H9 (cell line): ENCODE data around the gene HNRNPH2. TPM values are rescaled to one million over a fixed set of nuclear protein-coding genes. Genes with fewer than 3 reads are reported as not detected.

ENCODE experiments used
- DNase-seq: peaks from one replicate; pipeline ENCODE4 v3.0.0-alpha.2; 2017
- H2AFZ ChIP-seq: one replicate; pipeline ENCODE4 v1.6.1; 2013; ENCODE audit warnings: mild to moderate bottlenecking, low read length, control low read depth, moderate library complexity
- H2AK5ac ChIP-seq: 2 replicates; pipeline ENCODE4 v1.6.1; 2013; ENCODE audit warnings: low read length, control low read depth, mixed read lengths; ENCODE audit not compliant: insufficient read length
- H2BK120ac ChIP-seq: one replicate; pipeline ENCODE4 v1.6.1; 2013; ENCODE audit warnings: low read depth, mild to moderate bottlenecking, low read length, control low read depth, inconsistent platforms; ENCODE audit not compliant: poor library complexity, severe bottlenecking
- H2BK12ac ChIP-seq: 2 replicates; pipeline ENCODE4 v1.6.1; 2013; ENCODE audit warnings: low read length, control low read depth, mixed read lengths, low read depth; ENCODE audit not compliant: insufficient read length
- H2BK15ac ChIP-seq: 2 replicates; pipeline ENCODE4 v1.6.1; 2013; ENCODE audit warnings: low read depth, low read length, control low read depth
- H2BK20ac ChIP-seq: one replicate; pipeline ENCODE4 v1.6.1; 2013; ENCODE audit warnings: low read depth, mild to moderate bottlenecking, low read length, control low read depth, inconsistent platforms; ENCODE audit not compliant: poor library complexity, severe bottlenecking
- H2BK5ac ChIP-seq: 2 replicates; pipeline ENCODE4 v1.6.1; 2013; ENCODE audit warnings: low read length, control low read depth, mixed read lengths; ENCODE audit not compliant: insufficient read length
- H3K14ac ChIP-seq: 2 replicates; pipeline ENCODE4 v1.6.1; 2013; ENCODE audit warnings: low read length, control low read depth; ENCODE audit not compliant: insufficient read depth
- H3K18ac ChIP-seq: 2 replicates; pipeline ENCODE4 v1.6.1; 2013; ENCODE audit warnings: low read depth, mild to moderate bottlenecking, mixed read lengths, low read length, control low read depth; ENCODE audit not compliant: insufficient read length
- H3K23ac ChIP-seq: 2 replicates; pipeline ENCODE4 v1.6.1; 2013; ENCODE audit warnings: low read length, control low read depth, mixed read lengths, low read depth; ENCODE audit not compliant: insufficient read length
- H3K23me2 ChIP-seq: 2 replicates; pipeline ENCODE4 v1.6.1; 2013; ENCODE audit warnings: low read depth, mild to moderate bottlenecking, mixed read lengths, low read length, control low read depth; ENCODE audit not compliant: insufficient read length, poor library complexity, severe bottlenecking
- H3K27ac ChIP-seq: 2 replicates; pipeline ENCODE4 v1.5.1; 2013; ENCODE audit warnings: low read length, control low read depth, mixed read lengths, low read depth; ENCODE audit not compliant: insufficient read length
- H3K27me3 ChIP-seq: 2 replicates; pipeline ENCODE4 v1.6.1; 2013; ENCODE audit warnings: low read length, control low read depth, inconsistent platforms; ENCODE audit not compliant: insufficient read depth
- H3K4ac ChIP-seq: 2 replicates; pipeline ENCODE4 v1.6.1; 2013; ENCODE audit warnings: low read depth, mild to moderate bottlenecking, control low read depth, inconsistent platforms, low read length, moderate library complexity
- H3K4me1 ChIP-seq: 2 replicates; pipeline ENCODE4 v1.6.1; 2013; ENCODE audit warnings: low read length, control low read depth, inconsistent platforms; ENCODE audit not compliant: insufficient read depth
- H3K4me2 ChIP-seq: 2 replicates; pipeline ENCODE4 v1.6.1; 2013; ENCODE audit warnings: low read length, control low read depth, mixed read lengths; ENCODE audit not compliant: insufficient read length, insufficient read depth
- H3K56ac ChIP-seq: 2 replicates; pipeline ENCODE4 v1.6.1; 2013; ENCODE audit warnings: low read depth, mild to moderate bottlenecking, mixed read lengths, low read length, control low read depth; ENCODE audit not compliant: insufficient read length
- H3K79me1 ChIP-seq: 2 replicates; pipeline ENCODE4 v1.6.1; 2013; ENCODE audit warnings: low read depth, mild to moderate bottlenecking, moderate library complexity, low read length, control low read depth, inconsistent platforms; ENCODE audit not compliant: insufficient read depth, poor library complexity, severe bottlenecking
- H3K79me2 ChIP-seq: 2 replicates; pipeline ENCODE4 v1.6.1; 2013; ENCODE audit warnings: low read length, control low read depth, inconsistent platforms; ENCODE audit not compliant: insufficient read depth
- H3K9ac ChIP-seq: 2 replicates; pipeline ENCODE4 v1.6.1; 2013; ENCODE audit warnings: low read length, control low read depth, mixed read lengths; ENCODE audit not compliant: insufficient read length; ENCODE audit errors: extremely low read depth
- H3K9me3 ChIP-seq: one replicate; pipeline ENCODE4 v1.6.1; 2013; ENCODE audit warnings: low read depth, low read length, inconsistent platforms; ENCODE audit not compliant: control insufficient read depth
- H3T11ph ChIP-seq: one replicate; pipeline ENCODE4 v1.6.1; 2013; ENCODE audit warnings: mild to moderate bottlenecking, low read length, control low read depth, inconsistent platforms
- H4K20me1 ChIP-seq: one replicate; pipeline ENCODE4 v1.6.1; 2013; ENCODE audit not compliant: control insufficient read depth, insufficient read length, insufficient read depth
- H4K5ac ChIP-seq: 2 replicates; pipeline ENCODE4 v1.6.1; 2013; ENCODE audit warnings: low read depth, mild to moderate bottlenecking, mixed read lengths, low read length, control low read depth; ENCODE audit not compliant: insufficient read length
- H4K8ac ChIP-seq: replicated peaks from 2 replicates; pipeline ENCODE4 v1.6.1; 2013; ENCODE audit warnings: low read length, control low read depth, mixed read lengths, low read depth; ENCODE audit not compliant: insufficient read length
- H4K91ac ChIP-seq: 2 replicates; pipeline ENCODE4 v1.6.1; 2013; ENCODE audit warnings: low read depth, mild to moderate bottlenecking, moderate library complexity, mixed read lengths, low read length, control low read depth; ENCODE audit not compliant: insufficient read length
- H3K27ac Mint-ChIP-seq, 3 experiments: 2 replicates in 2 of 3; 3 replicates in 1 of 3; pipeline ENCODE4 v1.8.0; 2020 to 2021; ENCODE audit warnings: mixed read lengths in 3 of 3, mild to moderate bottlenecking in 1 of 3, moderate library complexity in 1 of 3
- H3K27me3 Mint-ChIP-seq: 2 replicates; pipeline ENCODE4 v1.8.0; 2021; ENCODE audit warnings: low read depth, mild to moderate bottlenecking, moderate library complexity, mixed read lengths
- H3K36me3 Mint-ChIP-seq, 3 experiments: 2 replicates in 2 of 3; 3 replicates in 1 of 3; pipeline ENCODE4 v1.8.0; 2020 to 2021; ENCODE audit warnings: low read depth in 3 of 3, mixed read lengths in 3 of 3; ENCODE audit not compliant: insufficient read depth in 1 of 3
- H3K4me1 Mint-ChIP-seq, 2 experiments: 2 replicates each; pipeline ENCODE4 v1.8.0; 2020; ENCODE audit warnings: mixed read lengths in 2 of 2
- H3K4me3 Mint-ChIP-seq, 2 experiments: 2 replicates in 1 of 2; 3 replicates in 1 of 2; pipeline ENCODE4 v1.8.0; 2020 to 2021; ENCODE audit warnings: mild to moderate bottlenecking in 2 of 2, mixed read lengths in 2 of 2, moderate library complexity in 1 of 2
- H3K9me3 Mint-ChIP-seq, 2 experiments: 2 replicates in 1 of 2; 3 replicates in 1 of 2; pipeline ENCODE4 v1.8.0; 2020; ENCODE audit warnings: mild to moderate bottlenecking in 2 of 2, mixed read lengths in 2 of 2, moderate library complexity in 1 of 2
- total RNA-seq: library from RNA; stranded (reverse); gene quantifications from 2 replicates; pipeline ENCODE4 v1.2.1, GENCODE V29; 2021
- TF ChIP-seq, protein P1 (sequence below): fragments of 200-600 bp; sonication (generic); conservative IDR thresholded peaks from 3 replicates; pipeline ENCODE4 v1.8.0; 2021; ENCODE audit warnings: antibody characterized with exemption, mild to moderate bottlenecking

The HNRNPH2 gene
- total RNA-seq, 1 experiment from 2014 or later = 60.2 TPM

DNA sequence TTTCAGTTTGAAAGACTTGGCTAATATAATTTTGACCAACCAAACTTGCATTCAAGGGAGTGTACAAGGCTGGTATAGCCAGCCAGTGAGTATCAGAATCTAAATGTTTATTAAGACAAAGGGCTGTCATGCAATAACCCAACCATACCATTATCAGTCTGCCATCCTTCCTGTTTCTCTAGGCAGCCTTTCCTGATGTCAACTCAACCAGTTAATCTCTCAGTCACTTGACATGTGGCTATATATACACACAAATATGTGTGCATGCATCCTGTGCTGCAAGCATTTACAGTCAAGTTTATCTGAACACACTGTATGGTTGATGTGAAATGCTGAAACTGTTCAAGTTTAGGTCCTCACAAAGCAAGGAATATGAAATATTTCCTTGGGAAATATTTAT is 39.2 kb upstream of the HNRNPH2 start:
- Histone ChIP-seq H3T11ph (no peak overlapping the region), H3K27me3 (no peaks in the 10 kb centered on the region), H2BK12ac (no peak overlapping the region), H3K4me1 (no peaks in the 10 kb centered on the region), H2BK15ac (no peak overlapping the region), H2AK5ac (no peak overlapping the region), H3K23ac (no peak overlapping the region), H3K27ac (no peak overlapping the region), H3K79me2 (no peaks in the 10 kb centered on the region), H3K18ac (no peak overlapping the region), H3K4me2 (no peak overlapping the region), H2BK5ac (no peak overlapping the region), H3K23me2 (no peaks in the 10 kb centered on the region), H3K4ac (no peak overlapping the region), H4K91ac (no peak overlapping the region), H4K8ac (no peak overlapping the region), H3K9me3 (peaks cover 37% of the 10 kb centered on the region), H4K20me1 (no peaks in the 10 kb centered on the region), H2AFZ (no peak overlapping the region), H2BK120ac (no peak overlapping the region), H3K9ac (no peak overlapping the region), H3K14ac (no peak overlapping the region), H4K5ac (no peak overlapping the region), H2BK20ac (no peak overlapping the region), H3K56ac (no peak overlapping the region), H3K79me1 (no peaks in the 10 kb centered on the region)
- Mint-ChIP-seq H3K27ac (no peak overlapping the region), H3K27me3 (no peaks in the 10 kb centered on the region), H3K9me3 (peaks cover 40 to 47% of the 10 kb centered on the region in 2 experiments), H3K4me1 (no peaks in the 10 kb centered on the region), H3K36me3 (no peaks in the 10 kb centered on the region), H3K4me3 (no peak overlapping the region)
- no peak for DNase-seq
- TF ChIP-seq, protein P1, sequence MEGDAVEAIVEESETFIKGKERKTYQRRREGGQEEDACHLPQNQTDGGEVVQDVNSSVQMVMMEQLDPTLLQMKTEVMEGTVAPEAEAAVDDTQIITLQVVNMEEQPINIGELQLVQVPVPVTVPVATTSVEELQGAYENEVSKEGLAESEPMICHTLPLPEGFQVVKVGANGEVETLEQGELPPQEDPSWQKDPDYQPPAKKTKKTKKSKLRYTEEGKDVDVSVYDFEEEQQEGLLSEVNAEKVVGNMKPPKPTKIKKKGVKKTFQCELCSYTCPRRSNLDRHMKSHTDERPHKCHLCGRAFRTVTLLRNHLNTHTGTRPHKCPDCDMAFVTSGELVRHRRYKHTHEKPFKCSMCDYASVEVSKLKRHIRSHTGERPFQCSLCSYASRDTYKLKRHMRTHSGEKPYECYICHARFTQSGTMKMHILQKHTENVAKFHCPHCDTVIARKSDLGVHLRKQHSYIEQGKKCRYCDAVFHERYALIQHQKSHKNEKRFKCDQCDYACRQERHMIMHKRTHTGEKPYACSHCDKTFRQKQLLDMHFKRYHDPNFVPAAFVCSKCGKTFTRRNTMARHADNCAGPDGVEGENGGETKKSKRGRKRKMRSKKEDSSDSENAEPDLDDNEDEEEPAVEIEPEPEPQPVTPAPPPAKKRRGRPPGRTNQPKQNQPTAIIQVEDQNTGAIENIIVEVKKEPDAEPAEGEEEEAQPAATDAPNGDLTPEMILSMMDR = no peak
